Tibial artery (tissue), 4 donors: ENCODE results near the gene SLC66A2.

Experiments used
- DNase-seq, 2 donors: peaks; one replicate each; pipeline ENCODE4 v3.0.0-alpha.2; 2019
- H3K27ac ChIP-seq, 2 donors: fragments of 200-600 bp; sonication (generic) in 1 of 2; 1 replicate in 1 of 2; 2 replicates in 1 of 2; pipeline ENCODE4 v1.5.1; 2018 to 2019; ENCODE audit warnings: mild to moderate bottlenecking in 1 of 2
- H3K27me3 ChIP-seq, 2 donors: fragments of 200-600 bp; sonication (generic) in 1 of 2; one replicate each; pipeline versions ENCODE4 v1.5.1 to v1.6.0; 2016 to 2019
- H3K36me3 ChIP-seq, 3 donors: fragments of 200-600 bp; sonication (generic) in 2 of 3; one replicate each; pipeline ENCODE4 v1.5.1; 2016 to 2019; ENCODE audit warnings: mild to moderate bottlenecking in 2 of 3
- H3K4me1 ChIP-seq, 4 donors: fragments of 200-600 bp; sonication (generic) in 2 of 4; 1 replicate in 3 of 4; 2 replicates in 1 of 4; pipeline ENCODE4 v1.5.1; 2016 to 2019
- H3K4me3 ChIP-seq, 2 donors: fragments of 200-600 bp; sonication (generic) in 1 of 2; 1 replicate in 1 of 2; 2 replicates in 1 of 2; pipeline ENCODE4 v1.5.1; 2018 to 2019; ENCODE audit warnings: mild to moderate bottlenecking in 2 of 2
- H3K9me3 ChIP-seq, 3 donors: fragments of 200-600 bp; sonication (generic) in 1 of 3; one replicate each; pipeline ENCODE4 v1.5.1; 2016 to 2019
- intact Hi-C: fragments of 100-400 bp; cut with DNase I; formaldehyde crosslinking; loops from one replicate; pipeline ENCODE4 v1.15.0; 2023; ENCODE audit warnings: low total_unique reads
- TF ChIP-seq, protein P1 (sequence below), 2 experiments: fragments of 200-600 bp in 1 of 2; fragments of 450-650 bp in 1 of 2; IDR thresholded peaks; one replicate each; pipeline ENCODE4 v1.5.1; 2017 to 2019; ENCODE audit warnings: antibody characterized with exemption in 2 of 2, mild to moderate bottlenecking in 1 of 2, moderate library complexity in 1 of 2

Gene SLC66A2

GRCh38 chr18:79988451-79989194 is 37.2 kb upstream of the SLC66A2 start, which contains the start of gene TXNL4A:
TXNL4A (minus strand) TSS chr18:79988563; CDS start chr18:79988392, 171 bp downstream.
- H3K4me3 ChIP-seq: peak within 1 kb of the TSS; percentile 85 to 96
- DNase-seq: peak; percentile 73 to 89
- H3K9me3 ChIP-seq: no peaks in the 10 kb centered on the region
- no peaks in the 10 kb centered on the region for H3K27me3 ChIP-seq
- TF ChIP-seq, protein P1, sequence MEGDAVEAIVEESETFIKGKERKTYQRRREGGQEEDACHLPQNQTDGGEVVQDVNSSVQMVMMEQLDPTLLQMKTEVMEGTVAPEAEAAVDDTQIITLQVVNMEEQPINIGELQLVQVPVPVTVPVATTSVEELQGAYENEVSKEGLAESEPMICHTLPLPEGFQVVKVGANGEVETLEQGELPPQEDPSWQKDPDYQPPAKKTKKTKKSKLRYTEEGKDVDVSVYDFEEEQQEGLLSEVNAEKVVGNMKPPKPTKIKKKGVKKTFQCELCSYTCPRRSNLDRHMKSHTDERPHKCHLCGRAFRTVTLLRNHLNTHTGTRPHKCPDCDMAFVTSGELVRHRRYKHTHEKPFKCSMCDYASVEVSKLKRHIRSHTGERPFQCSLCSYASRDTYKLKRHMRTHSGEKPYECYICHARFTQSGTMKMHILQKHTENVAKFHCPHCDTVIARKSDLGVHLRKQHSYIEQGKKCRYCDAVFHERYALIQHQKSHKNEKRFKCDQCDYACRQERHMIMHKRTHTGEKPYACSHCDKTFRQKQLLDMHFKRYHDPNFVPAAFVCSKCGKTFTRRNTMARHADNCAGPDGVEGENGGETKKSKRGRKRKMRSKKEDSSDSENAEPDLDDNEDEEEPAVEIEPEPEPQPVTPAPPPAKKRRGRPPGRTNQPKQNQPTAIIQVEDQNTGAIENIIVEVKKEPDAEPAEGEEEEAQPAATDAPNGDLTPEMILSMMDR (IDR thresholded peaks at IDR 0.05): no peak
- peaks cover 0 to 29% (median 22%) of the 10 kb centered on the region in 4 donors for H3K4me1 ChIP-seq
- H3K27ac ChIP-seq: peak within 1 kb of the TSS; percentile 98
- intact Hi-C loops: loop anchor here (2.0 to 5.0 kb wide), 2 partner anchors 36 to 44 kb away; partner anchors contain the start of gene SLC66A2
- peaks cover 0 to 16% (median 0%) of the 10 kb centered on the region in 3 donors for H3K36me3 ChIP-seq

DNA sequence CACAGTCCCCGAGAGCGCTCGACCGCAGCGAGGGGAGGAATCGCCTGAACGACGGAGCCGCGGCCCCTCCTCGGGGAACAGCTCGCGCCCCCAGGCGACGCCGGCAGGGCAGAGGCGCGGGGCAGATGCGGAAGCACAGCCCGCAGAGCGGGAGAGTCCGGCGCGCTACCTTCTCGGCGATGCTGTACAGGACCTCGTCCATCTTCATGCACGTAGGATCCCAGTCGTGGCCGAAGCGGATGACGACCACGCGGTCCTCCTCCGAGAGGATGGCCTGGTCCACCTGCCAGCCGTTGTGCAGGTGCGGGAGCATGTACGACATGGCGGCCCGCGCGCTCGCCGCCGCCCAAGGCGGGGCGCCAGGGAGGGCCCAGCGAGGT is 36.6 kb upstream of the SLC66A2 start:
- DNase-seq: peak; percentile 30 to 72
- H3K4me1 ChIP-seq: peaks cover 0 to 31% (median 22%) of the 10 kb centered on the region in 4 donors
- H3K27me3 ChIP-seq: no peaks in the 10 kb centered on the region
- peak overlapping the region; percentile 85 to 96 for H3K4me3 ChIP-seq
- H3K36me3 ChIP-seq: peaks cover 0 to 15% (median 0%) of the 10 kb centered on the region in 3 donors
- intact Hi-C loops: loop anchor here (2.0 to 5.0 kb wide), 2 partner anchors 36 to 45 kb away; partner anchors contain the start of gene SLC66A2
- TF ChIP-seq, protein P1 (IDR thresholded peaks at IDR 0.05): peak; percentile 10 to 11
- H3K27ac ChIP-seq: peak overlapping the region; percentile 98
- H3K9me3 ChIP-seq: no peaks in the 10 kb centered on the region

DNA sequence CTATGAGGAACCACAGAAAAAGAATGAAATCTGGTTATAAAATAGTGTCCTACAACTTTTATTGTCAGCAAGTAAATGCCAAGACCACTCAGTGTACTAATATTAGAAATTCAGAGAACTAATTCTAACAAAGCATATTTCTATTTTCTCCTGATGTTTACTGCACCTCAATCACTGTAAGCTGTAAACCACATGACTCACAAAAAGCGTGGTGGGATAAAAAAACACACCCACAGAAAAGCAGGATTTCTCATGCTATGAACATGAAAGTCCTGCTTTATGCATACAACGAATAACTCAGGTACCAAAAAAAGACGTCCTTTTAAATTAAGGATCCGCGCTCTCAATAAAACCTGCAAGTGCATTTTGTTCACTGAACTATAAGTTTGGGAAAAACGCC is 36.1 kb upstream of the SLC66A2 start:
- H3K9me3 ChIP-seq: no peaks in the 10 kb centered on the region
- H3K27me3 ChIP-seq: no peaks in the 10 kb centered on the region
- H3K36me3 ChIP-seq: peaks cover 0 to 15% (median 0%) of the 10 kb centered on the region in 3 donors
- TF ChIP-seq, protein P1 (IDR thresholded peaks at IDR 0.05): no peak
- intact Hi-C loops: loop anchor here (5.0 kb wide), 1 partner anchor 35 kb away; the partner anchor contains the start of gene SLC66A2
- peak overlapping the region; percentile 85 to 96 for H3K4me3 ChIP-seq
- peak overlapping the region; percentile 98 for H3K27ac ChIP-seq
- no peak for DNase-seq
- H3K4me1 ChIP-seq: peaks cover 0 to 36% (median 22%) of the 10 kb centered on the region in 4 donors

DNA sequence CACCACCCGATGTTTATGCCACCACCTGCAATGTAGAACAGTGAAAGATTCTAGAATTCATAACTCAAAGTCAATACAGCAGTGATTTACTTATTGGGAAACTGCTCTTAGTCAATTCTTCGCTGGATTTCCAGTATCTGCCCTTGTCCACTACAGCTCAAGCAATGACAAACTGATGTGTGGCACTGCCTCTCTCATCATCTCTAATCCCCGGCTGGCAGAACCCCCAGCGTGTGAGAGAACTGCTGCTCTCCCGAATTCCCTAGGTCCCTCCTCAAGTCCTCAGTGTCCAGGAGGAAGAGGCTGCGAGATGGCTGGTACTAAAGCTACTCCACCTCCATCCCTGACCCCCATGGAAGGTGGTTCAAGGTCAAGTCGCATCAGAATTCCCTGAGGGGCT is 35.3 kb upstream of the SLC66A2 start:
- Histone ChIP-seq H3K4me1 (peaks cover 0 to 36% (median 22%) of the 10 kb centered on the region in 4 donors), H3K36me3 (peaks cover 0 to 15% (median 0%) of the 10 kb centered on the region in 3 donors), H3K27me3 (no peaks in the 10 kb centered on the region), H3K4me3 (peak overlapping the region; percentile 85 to 96), H3K27ac (peak overlapping the region in 1 of 2 donors; percentile 98), H3K9me3 (no peaks in the 10 kb centered on the region)
- no peak for DNase-seq
- TF ChIP-seq, protein P1 (IDR thresholded peaks at IDR 0.05): no peak
- intact Hi-C loops: loop anchor here (5.0 kb wide), 1 partner anchor 34 kb away; the partner anchor contains the start of gene SLC66A2

- Histone ChIP-seq H3K27ac (no peak overlapping the region), H3K9me3 (no peaks in the 10 kb centered on the region), H3K36me3 (peaks cover 0 to 15% (median 0%) of the 10 kb centered on the region in 3 donors), H3K27me3 (no peaks in the 10 kb centered on the region), H3K4me1 (peaks cover 0 to 40% (median 22%) of the 10 kb centered on the region in 4 donors), H3K4me3 (no peak overlapping the region)
- intact Hi-C loops: loop anchor here (5.0 kb wide), 1 partner anchor 33 kb away; the partner anchor contains the start of gene SLC66A2
- TF ChIP-seq, protein P1 (IDR thresholded peaks at IDR 0.05): no peak
- DNase-seq: no peak
Measured at GRCh38 chr18:79985172-79985571, 33.7 kb upstream of the SLC66A2 start.
